GM12872 (cell line): ENCODE data around the gene LBH.

Experiments
- TF ChIP-seq, protein P1 (sequence below): IDR thresholded peaks from 3 replicates; pipeline ENCODE4 v1.5.1; 2011; ENCODE audit warnings: low read depth, mild to moderate bottlenecking, low read length, moderate library complexity; ENCODE audit not compliant: insufficient read depth

The LBH gene

DNA sequence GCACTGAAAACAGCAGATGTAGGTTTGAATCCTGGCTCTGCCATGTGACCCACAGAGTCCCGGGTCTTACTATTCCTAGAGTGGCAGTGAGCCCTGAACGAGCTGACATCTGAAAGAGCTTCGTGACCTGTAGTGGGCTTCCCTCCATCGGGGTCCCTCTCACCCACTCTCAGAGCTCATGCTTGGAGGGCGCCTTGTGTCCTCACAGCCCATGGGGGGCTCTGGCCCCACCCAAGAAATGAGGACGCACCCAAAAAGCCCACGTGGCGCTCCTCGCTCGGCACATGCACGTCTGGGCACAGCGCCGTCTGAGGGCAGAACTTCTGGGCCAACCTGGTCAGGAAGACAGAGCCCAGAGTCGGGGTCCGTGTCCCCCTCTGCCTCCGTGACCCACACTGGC, 23.7 kb downstream of the LBH start:
- TF ChIP-seq, protein P1, sequence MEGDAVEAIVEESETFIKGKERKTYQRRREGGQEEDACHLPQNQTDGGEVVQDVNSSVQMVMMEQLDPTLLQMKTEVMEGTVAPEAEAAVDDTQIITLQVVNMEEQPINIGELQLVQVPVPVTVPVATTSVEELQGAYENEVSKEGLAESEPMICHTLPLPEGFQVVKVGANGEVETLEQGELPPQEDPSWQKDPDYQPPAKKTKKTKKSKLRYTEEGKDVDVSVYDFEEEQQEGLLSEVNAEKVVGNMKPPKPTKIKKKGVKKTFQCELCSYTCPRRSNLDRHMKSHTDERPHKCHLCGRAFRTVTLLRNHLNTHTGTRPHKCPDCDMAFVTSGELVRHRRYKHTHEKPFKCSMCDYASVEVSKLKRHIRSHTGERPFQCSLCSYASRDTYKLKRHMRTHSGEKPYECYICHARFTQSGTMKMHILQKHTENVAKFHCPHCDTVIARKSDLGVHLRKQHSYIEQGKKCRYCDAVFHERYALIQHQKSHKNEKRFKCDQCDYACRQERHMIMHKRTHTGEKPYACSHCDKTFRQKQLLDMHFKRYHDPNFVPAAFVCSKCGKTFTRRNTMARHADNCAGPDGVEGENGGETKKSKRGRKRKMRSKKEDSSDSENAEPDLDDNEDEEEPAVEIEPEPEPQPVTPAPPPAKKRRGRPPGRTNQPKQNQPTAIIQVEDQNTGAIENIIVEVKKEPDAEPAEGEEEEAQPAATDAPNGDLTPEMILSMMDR, result no peak

DNA sequence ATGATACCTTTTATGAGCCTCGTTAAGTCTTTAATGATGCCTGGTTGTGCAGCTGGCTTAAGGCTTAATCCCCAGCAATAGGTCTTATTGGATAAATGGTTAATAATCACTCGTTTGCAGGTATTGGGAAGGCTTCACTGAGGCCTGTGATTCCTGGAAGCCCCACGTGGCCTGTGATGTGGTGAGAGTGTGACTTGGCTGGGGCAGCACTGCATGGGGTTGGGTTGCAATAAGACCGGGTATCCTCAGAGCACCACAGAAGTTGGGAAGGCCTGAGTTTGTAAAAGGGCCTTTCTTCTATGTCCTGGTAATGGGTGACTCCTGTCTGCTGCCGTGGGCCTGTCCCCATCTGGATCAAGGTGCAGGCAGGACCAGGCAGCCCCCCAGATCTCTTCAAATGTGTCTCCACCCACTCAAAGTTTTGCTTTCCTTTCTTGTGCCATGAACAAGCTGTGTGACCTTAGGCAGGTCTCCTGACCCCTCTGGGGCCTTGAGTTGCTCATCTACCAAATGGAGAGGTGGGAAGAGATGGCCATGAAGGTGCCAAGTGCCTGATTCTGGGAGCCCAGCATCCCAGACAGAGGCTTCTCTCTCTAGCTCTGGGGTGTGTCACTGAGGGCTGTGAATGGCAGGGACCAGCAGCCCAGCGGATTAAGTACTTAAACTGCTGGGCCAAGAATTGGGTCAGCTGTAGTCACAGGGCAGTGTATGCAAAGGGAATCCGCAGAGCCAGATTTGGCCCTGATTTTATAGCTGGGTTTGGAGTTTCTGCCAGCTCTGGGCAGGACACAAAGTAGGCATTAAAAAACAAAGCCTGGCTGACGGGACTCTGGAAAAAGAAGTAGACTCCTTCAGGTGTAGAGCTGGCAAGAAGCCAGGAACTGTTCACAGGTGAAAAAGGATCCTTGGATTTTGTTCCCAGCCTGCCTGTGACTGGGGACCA, 24.4 kb downstream of the LBH start:
- TF ChIP-seq, protein P1, result no peak

DNA sequence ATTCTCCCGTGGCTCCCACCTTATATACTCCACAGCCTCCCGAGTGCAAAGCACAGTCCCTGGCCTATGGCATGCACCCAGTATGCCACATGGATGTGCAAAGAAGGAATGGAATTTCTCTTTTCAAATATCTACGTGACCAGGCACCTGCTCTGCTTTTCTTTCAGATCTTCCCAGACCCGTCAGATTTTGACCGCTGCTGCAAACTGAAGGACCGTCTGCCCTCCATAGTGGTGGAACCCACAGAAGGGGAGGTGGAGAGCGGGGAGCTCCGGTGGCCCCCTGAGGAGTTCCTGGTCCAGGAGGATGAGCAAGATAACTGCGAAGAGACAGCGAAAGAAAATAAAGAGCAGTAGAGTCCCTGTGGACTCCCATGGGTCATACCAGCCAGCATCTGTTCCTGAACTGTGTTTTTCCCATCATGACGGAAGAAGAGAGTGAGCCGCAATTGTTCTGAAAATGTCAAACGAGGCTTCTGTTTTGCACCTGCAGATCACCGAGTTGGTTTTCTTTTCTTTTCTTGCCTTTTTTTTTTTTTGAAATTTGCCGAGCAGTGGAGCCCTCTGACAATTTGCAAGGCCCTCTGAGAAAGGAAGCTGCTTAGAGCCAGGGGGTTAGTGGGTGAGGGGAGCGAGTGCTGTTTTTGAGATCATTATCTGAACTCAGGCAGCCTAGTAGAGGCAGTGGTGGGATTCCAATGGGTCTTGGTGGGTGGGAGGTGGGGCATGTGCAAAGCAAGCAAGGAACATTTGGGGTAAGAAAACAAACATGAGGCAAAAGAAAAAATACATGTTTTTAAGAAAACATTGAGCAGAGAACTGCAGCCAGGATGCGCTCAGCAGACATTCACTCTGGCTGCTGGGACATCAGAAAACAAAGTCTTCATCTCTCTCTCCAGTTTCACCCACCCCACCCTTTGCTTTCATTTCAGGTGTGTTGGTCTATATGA, 26.2 kb downstream of the LBH start:
- TF ChIP-seq, protein P1, result no peak

DNA sequence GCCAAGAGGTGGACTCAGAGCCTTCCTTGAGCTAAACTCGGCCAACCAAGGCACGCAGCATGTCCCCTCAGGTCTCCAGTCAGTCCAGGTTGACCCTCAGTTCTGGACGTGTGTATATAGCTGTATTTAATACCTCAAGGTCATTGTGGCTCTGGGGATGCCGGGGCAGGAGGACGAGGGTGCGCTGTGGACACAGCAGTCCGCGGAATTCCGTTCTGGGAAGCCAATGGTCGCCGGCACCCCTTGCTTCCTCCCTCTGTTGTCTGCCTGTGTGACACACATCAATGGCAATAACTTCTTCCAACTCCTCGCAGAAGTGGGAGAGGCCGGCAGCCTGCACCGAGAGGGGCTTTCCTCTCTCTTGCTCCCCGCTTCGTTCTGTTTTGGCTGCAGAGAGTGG, 27.7 kb downstream of the LBH start:
- TF ChIP-seq, protein P1, result no peak

DNA sequence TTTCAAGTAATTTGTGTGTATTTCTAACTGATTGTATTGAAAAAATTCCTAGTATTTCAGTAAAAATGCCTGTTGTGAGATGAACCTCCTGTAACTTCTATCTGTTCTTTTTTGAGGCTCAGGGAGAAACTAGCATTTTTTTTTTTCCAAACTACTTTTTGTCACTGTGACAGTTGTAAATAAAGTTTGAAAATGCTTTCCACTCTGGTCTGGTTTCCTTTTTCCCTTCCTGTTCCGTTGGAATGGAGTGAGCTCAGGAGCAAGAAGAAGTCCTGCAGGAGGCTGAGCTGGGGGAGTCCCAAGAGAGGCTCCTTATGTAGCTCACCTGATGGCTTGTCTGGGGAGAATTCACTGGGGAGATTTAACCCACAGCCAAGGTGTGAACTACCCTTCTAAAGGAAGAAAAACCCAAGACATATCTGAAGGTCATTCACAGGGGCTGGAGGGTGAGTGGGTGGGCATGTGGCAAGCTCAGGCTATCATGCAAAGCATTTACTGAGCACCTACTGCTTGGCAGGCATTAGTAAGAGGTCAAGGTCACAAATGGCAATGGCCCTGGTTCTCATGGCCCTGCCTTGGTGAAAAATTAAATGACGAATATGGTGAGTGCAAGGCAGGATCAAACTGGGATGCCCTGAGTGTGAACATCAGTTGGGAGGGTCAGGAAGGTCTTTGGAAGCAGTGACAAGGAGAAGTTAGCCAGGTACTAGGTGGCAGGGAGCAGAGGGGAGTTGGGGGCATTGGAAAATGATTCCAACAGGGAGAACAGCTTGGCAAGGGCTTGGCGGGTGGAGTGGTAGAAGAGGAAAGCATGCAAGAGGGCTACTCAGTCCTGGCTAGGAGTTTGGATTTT, 28.7 kb downstream of the LBH start:
- TF ChIP-seq, protein P1, result no peak

DNA sequence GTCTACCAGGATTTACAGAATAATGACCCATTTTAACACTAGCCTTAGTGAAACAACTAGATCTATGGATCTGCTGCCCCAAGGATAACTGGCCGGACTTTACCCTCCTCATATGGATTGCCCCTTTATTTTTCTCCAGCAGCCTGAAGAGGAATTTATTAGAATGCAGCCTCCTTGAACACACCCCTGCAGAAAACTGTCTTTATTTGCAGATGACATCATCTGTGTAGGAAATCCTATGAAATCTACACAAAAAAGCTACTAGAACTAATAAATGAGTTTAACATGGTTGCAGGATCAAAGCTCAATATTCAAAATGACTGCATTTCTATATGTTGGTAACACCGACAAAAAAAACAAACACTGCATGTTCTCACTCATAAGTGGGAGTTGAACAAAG, 29.6 kb downstream of the LBH start:
- TF ChIP-seq, protein P1, result no peak
